GM18508 (cell line): ENCODE measurements around the gene FAM237A.

Source experiments
- ATAC-seq: cut with Tn5 transposase; IDR thresholded peaks from one replicate; pipeline ENCODE4 v1.9.1; 2021; ENCODE audit warnings: moderate number of reproducible peaks; ENCODE audit not compliant: insufficient read depth, unreplicated experiment

The FAM237A gene

GRCh38 chr2:206642075-206643025 is at the start of gene FAM237A:
Gene FAM237A, plus strand, starts transcription at chr2:206642487. Its CDS starts 1,750 bp downstream, at chr2:206644237.
- ATAC-seq, result no peak

- ATAC-seq, result no peak
Measured at GRCh38 chr2:206597717-206598218, 44.5 kb upstream of the FAM237A start.

GRCh38 chr2:206603243-206603642 is 39.0 kb upstream of the FAM237A start:
- ATAC-seq, result no peak

- no peak for ATAC-seq
Measured at GRCh38 chr2:206610451-206610850, 31.8 kb upstream of the FAM237A start.

GRCh38 chr2:206611191-206611590 is 31.1 kb upstream of the FAM237A start:
- no peak for ATAC-seq

GRCh38 chr2:206611736-206612135 is 30.6 kb upstream of the FAM237A start:
- ATAC-seq, result no peak

GRCh38 chr2:206614811-206615210 is 27.5 kb upstream of the FAM237A start:
- ATAC-seq, result no peak

- ATAC-seq, result no peak
Measured at GRCh38 chr2:206615417-206616089, 26.7 kb upstream of the FAM237A start.

- ATAC-seq, result no peak
Measured at GRCh38 chr2:206616151-206616550, 26.1 kb upstream of the FAM237A start.

GRCh38 chr2:206619011-206619410 is 23.3 kb upstream of the FAM237A start:
- ATAC-seq, result no peak

- no peak for ATAC-seq
Measured at GRCh38 chr2:206626108-206626507, 16.2 kb upstream of the FAM237A start.

- no peak for ATAC-seq
Measured at GRCh38 chr2:206627632-206628031, 14.7 kb upstream of the FAM237A start.

GRCh38 chr2:206631340-206631739 is 10.9 kb upstream of the FAM237A start:
- ATAC-seq, result no peak

GRCh38 chr2:206635015-206635414 is 7.3 kb upstream of the FAM237A start:
- no peak for ATAC-seq

- no peak for ATAC-seq
Measured at GRCh38 chr2:206639636-206640035, 2.7 kb upstream of the FAM237A start.

- no peak for ATAC-seq
Measured at GRCh38 chr2:206641226-206641625, 1.1 kb upstream of the FAM237A start.

GRCh38 chr2:206647985-206648384 is 5.7 kb downstream of the FAM237A start:
- ATAC-seq, result no peak

GRCh38 chr2:206657087-206657486 is 14.8 kb downstream of the FAM237A start:
- ATAC-seq, result no peak

GRCh38 chr2:206665251-206665650 is 23.0 kb downstream of the FAM237A start:
- ATAC-seq, result no peak

GRCh38 chr2:206670531-206671319 is 28.4 kb downstream of the FAM237A start:
- no peak for ATAC-seq
